Thoracic aorta (tissue), 2 donors: ENCODE data around the gene PPP1R10. TPM values are rescaled to one million over a fixed set of nuclear protein-coding genes. Genes with fewer than 3 reads are reported as not detected.

Experiments used
- ATAC-seq: fragments of 150-250 bp; one replicate; pipeline ENCODE4 v1.8.0; 2017; ENCODE audit warnings: low read depth; ENCODE audit not compliant: insufficient number of reproducible peaks, low FRiP score
- DNase-seq: peaks from one replicate; pipeline ENCODE4 v3.0.0-alpha.2; 2020; ENCODE audit warnings: low spot score
- H3K27ac ChIP-seq, 2 donors: fragments of 200-600 bp; sonication (generic); 1 replicate in 1 of 2; 2 replicates in 1 of 2; pipeline ENCODE4 v1.5.1; 2016; ENCODE audit warnings: mild to moderate bottlenecking in 2 of 2, moderate library complexity in 2 of 2
- H3K27me3 ChIP-seq: fragments of 200-600 bp; sonication (generic); replicated peaks from 2 replicates; pipeline ENCODE4 v1.6.0; 2016; ENCODE audit warnings: mild to moderate bottlenecking; ENCODE audit not compliant: insufficient read depth
- H3K36me3 ChIP-seq: fragments of 200-600 bp; sonication (generic); one replicate; pipeline ENCODE4 v1.5.1; 2016
- H3K4me1 ChIP-seq, 2 donors: fragments of 200-600 bp; sonication (generic); 1 replicate in 1 of 2; 2 replicates in 1 of 2; pipeline versions ENCODE4 v1.5.1 to v1.6.0; 2016; ENCODE audit warnings: low read depth in 2 of 2, mild to moderate bottlenecking in 1 of 2; ENCODE audit not compliant: control insufficient read depth in 1 of 2
- H3K4me3 ChIP-seq: fragments of 200-600 bp; sonication (generic); 2 replicates; pipeline ENCODE4 v1.5.1; 2016; ENCODE audit warnings: mild to moderate bottlenecking
- H3K9me3 ChIP-seq: fragments of 200-600 bp; sonication (generic); 2 replicates; pipeline ENCODE4 v1.5.1; 2016
- CTCF ChIP-seq: fragments of 200-600 bp; sonication (generic); IDR thresholded peaks from one replicate; pipeline ENCODE4 v1.5.1; 2019; ENCODE audit warnings: antibody characterized with exemption
- total RNA-seq, 2 donors: library from RNA; depleted of rRNA; stranded (reverse); fragments of >200 nt; gene quantifications; one replicate each; pipeline versions ENCODE4 v1.1.0 to v1.2.3, GENCODE V29; 2016

Gene PPP1R10
- total RNA-seq, 2 donors from 2014 or later = 28.7 to 43.1 TPM

GRCh38 chr6:30614843-30615218 is 2.2 kb downstream of the PPP1R10 start:
- no peaks in the 10 kb centered on the region for H3K9me3 ChIP-seq
- peak overlapping the region; percentile 76 for H3K4me3 ChIP-seq
- DNase-seq (peak; percentile 83), ATAC-seq (peak; percentile 79)
- H3K27ac ChIP-seq = peak overlapping the region; percentile 91 to 94
- no peaks in the 10 kb centered on the region for H3K27me3 ChIP-seq
- no peak for TF ChIP-seq CTCF
- peaks cover 31 to 59% of the 10 kb centered on the region in 2 donors for H3K4me1 ChIP-seq
- H3K36me3 ChIP-seq = peaks cover 5% of the 10 kb centered on the region

- Histone ChIP-seq H3K4me1 (peaks cover 33 to 63% of the 10 kb centered on the region in 2 donors), H3K36me3 (peaks cover 6% of the 10 kb centered on the region), H3K9me3 (no peaks in the 10 kb centered on the region), H3K27me3 (no peaks in the 10 kb centered on the region), H3K4me3 (peak overlapping the region; percentile 76), H3K27ac (peak overlapping the region; percentile 59 to 94)
- ATAC-seq = no peak
- DNase-seq = no peak
- TF ChIP-seq CTCF = no peak
These were observed 2.8 kb downstream of the PPP1R10 start for GRCh38 chr6:30614044-30614842.

- DNase-seq = no peak
- no peak for ATAC-seq
- peaks cover 14% of the 10 kb centered on the region for H3K36me3 ChIP-seq
- H3K9me3 ChIP-seq = no peaks in the 10 kb centered on the region
- H3K4me1 ChIP-seq = peaks cover 29 to 57% of the 10 kb centered on the region in 2 donors
- peak overlapping the region; percentile 76 for H3K4me3 ChIP-seq
- H3K27ac ChIP-seq = peak overlapping the region; percentile 59 to 94
- TF ChIP-seq CTCF = no peak
- no peaks in the 10 kb centered on the region for H3K27me3 ChIP-seq
These were observed 3.6 kb downstream of the PPP1R10 start for GRCh38 chr6:30613251-30614043.

- Histone ChIP-seq H3K4me1 (peaks cover 25 to 52% of the 10 kb centered on the region in 2 donors), H3K27ac (peak overlapping the region in 1 of 2 donors; percentile 94), H3K36me3 (peaks cover 17% of the 10 kb centered on the region), H3K27me3 (no peaks in the 10 kb centered on the region), H3K4me3 (no peak overlapping the region), H3K9me3 (no peaks in the 10 kb centered on the region)
- no peak for TF ChIP-seq CTCF
- DNase-seq = no peak
- no peak for ATAC-seq
These were observed 4.3 kb downstream of the PPP1R10 start for GRCh38 chr6:30612687-30613248.

GRCh38 chr6:30612213-30612612 is 4.8 kb downstream of the PPP1R10 start:
- Histone ChIP-seq H3K4me1 (peaks cover 25 to 52% of the 10 kb centered on the region in 2 donors), H3K9me3 (no peaks in the 10 kb centered on the region), H3K27ac (peak overlapping the region in 1 of 2 donors; percentile 94), H3K27me3 (no peaks in the 10 kb centered on the region), H3K36me3 (peaks cover 22% of the 10 kb centered on the region), H3K4me3 (no peak overlapping the region)
- DNase-seq (no peak), ATAC-seq (no peak)
- TF ChIP-seq CTCF = no peak
